DOHH2 (cell line): ENCODE data around the gene MAGI1.

Experiments used
- EZH2phosphoT487 ChIP-seq: fragments of 200-600 bp; sonication (generic); IDR thresholded peaks from 2 replicates; pipeline ENCODE4 v1.6.1; 2017; ENCODE audit warnings: borderline replicate concordance, mild to moderate bottlenecking, antibody characterized with exemption, low read length, moderate library complexity, mixed read lengths
- TF ChIP-seq, protein P1 (sequence below): fragments of 200-600 bp; sonication (generic); IDR thresholded peaks from one replicate; pipeline ENCODE4 v1.5.1; 2014; ENCODE audit warnings: antibody characterized with exemption, mild to moderate bottlenecking, low read depth, low read length; ENCODE audit not compliant: poor library complexity, severe bottlenecking

GRCh38 chr3:65888980-65889706 is 149.6 kb downstream of the MAGI1 start:
- TF ChIP-seq, protein P1, sequence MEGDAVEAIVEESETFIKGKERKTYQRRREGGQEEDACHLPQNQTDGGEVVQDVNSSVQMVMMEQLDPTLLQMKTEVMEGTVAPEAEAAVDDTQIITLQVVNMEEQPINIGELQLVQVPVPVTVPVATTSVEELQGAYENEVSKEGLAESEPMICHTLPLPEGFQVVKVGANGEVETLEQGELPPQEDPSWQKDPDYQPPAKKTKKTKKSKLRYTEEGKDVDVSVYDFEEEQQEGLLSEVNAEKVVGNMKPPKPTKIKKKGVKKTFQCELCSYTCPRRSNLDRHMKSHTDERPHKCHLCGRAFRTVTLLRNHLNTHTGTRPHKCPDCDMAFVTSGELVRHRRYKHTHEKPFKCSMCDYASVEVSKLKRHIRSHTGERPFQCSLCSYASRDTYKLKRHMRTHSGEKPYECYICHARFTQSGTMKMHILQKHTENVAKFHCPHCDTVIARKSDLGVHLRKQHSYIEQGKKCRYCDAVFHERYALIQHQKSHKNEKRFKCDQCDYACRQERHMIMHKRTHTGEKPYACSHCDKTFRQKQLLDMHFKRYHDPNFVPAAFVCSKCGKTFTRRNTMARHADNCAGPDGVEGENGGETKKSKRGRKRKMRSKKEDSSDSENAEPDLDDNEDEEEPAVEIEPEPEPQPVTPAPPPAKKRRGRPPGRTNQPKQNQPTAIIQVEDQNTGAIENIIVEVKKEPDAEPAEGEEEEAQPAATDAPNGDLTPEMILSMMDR: no peak
- no peak for TF ChIP-seq EZH2phosphoT487
